Stomach (tissue), 9 donors: Measurements from ENCODE around the gene HUNK. TPM values are rescaled to one million over a fixed set of nuclear protein-coding genes. Genes with fewer than 3 reads are reported as not detected.

Experiments
- DNase-seq, 2 donors: peaks; one replicate each; pipeline versions ENCODE4 v3.0.0 to v3.0.0-alpha.2; 2013 to 2019
- H3K27ac ChIP-seq, 5 donors: fragments of 200-600 bp in 4 of 5; sonication (generic) in 4 of 5; one replicate each; pipeline ENCODE4 v1.5.1; 2013 to 2019; ENCODE audit warnings: mild to moderate bottlenecking in 1 of 5, moderate library complexity in 1 of 5
- H3K27me3 ChIP-seq, 3 donors: fragments of 200-600 bp; sonication (generic); one replicate each; pipeline ENCODE4 v1.5.1; 2017 to 2019; ENCODE audit warnings: mixed run types in 1 of 3
- H3K36me3 ChIP-seq, 4 donors: fragments of 200-600 bp; sonication (generic); 1 replicate in 3 of 4; 2 replicates in 1 of 4; pipeline ENCODE4 v1.5.1; 2016 to 2019
- H3K4me1 ChIP-seq, 4 donors: fragments of 200-600 bp; sonication (generic); one replicate each; pipeline ENCODE4 v1.5.1; 2016 to 2019
- H3K4me3 ChIP-seq, 4 donors: fragments of 200-600 bp; sonication (generic) in 3 of 4; one replicate each; pipeline ENCODE4 v1.5.1; 2016 to 2019; ENCODE audit warnings: mild to moderate bottlenecking in 1 of 4
- H3K9me3 ChIP-seq, 4 donors: fragments of 200-600 bp; sonication (generic); one replicate each; pipeline ENCODE4 v1.5.1; 2016 to 2019
- EP300 ChIP-seq: sonication (generic); formaldehyde crosslinking; IDR thresholded peaks from one replicate; pipeline ENCODE4 v1.6.1; 2017; ENCODE audit warnings: antibody characterized with exemption
- POLR2A ChIP-seq, 4 donors: fragments of 450-650 bp; IDR thresholded peaks; one replicate each; pipeline ENCODE4 v1.6.1; 2016; ENCODE audit warnings: antibody characterized with exemption in 4 of 4, control low read depth in 2 of 4, mild to moderate bottlenecking in 1 of 4, moderate library complexity in 1 of 4
- POLR2AphosphoS5 ChIP-seq, 3 donors: sonication (generic); formaldehyde crosslinking; IDR thresholded peaks; one replicate each; pipeline ENCODE4 v1.6.1; 2016; ENCODE audit warnings: antibody characterized with exemption in 3 of 3
- WGBS, 5 donors: extraction: QIAGEN DNeasy Blood & Tissue Kit in 3 of 5; methylation state at CpG; one replicate each; pipeline versions ENCODE4 v1.1.5 to v1.1.7; 2013 to 2018; 5-methylcytosine and 5-hydroxymethylcytosine counted together
- intact Hi-C: fragments of 100-400 bp; cut with DNase I; formaldehyde crosslinking; loops from one replicate; pipeline ENCODE4 v1.15.1; 2023; ENCODE audit warnings: low total_unique reads
- polyA plus RNA-seq, 3 donors: library from polyadenylated mRNA; stranded (reverse); fragments of 200-250 nt; gene quantifications; one replicate each; pipeline ENCODE4 v1.2.3, GENCODE V29; 2013
- total RNA-seq, 5 donors: library from RNA; depleted of rRNA; stranded (reverse); fragments of >200 nt; gene quantifications; one replicate each; pipeline versions ENCODE4 v1.1.0 to v1.2.3, GENCODE V29; 2014 to 2016
- TF ChIP-seq, protein P1 (sequence below), 7 experiments: fragments of 450-650 bp in 4 of 7; fragments of 200-600 bp in 3 of 7; sonication (generic) in 3 of 7; IDR thresholded peaks; one replicate each; pipeline ENCODE4 v1.5.1; 2016 to 2019; ENCODE audit warnings: antibody characterized with exemption in 7 of 7, control low read depth in 2 of 7, mild to moderate bottlenecking in 1 of 7
- donor health status: healthy with polysubstance abuse.
- donor health status: Bipolar disorder and iron deficiency.
- donor health status: healthy.

HUNK gene
- total and polyA plus RNA-seq, 8 donors, result 0.13 to 4.1 (median 1.3) TPM; not detected in 2

- no peak overlapping the region for H3K27ac ChIP-seq
These were observed 35.5 kb downstream of the HUNK start for GRCh38 chr21:31908106-31909031.

DNA sequence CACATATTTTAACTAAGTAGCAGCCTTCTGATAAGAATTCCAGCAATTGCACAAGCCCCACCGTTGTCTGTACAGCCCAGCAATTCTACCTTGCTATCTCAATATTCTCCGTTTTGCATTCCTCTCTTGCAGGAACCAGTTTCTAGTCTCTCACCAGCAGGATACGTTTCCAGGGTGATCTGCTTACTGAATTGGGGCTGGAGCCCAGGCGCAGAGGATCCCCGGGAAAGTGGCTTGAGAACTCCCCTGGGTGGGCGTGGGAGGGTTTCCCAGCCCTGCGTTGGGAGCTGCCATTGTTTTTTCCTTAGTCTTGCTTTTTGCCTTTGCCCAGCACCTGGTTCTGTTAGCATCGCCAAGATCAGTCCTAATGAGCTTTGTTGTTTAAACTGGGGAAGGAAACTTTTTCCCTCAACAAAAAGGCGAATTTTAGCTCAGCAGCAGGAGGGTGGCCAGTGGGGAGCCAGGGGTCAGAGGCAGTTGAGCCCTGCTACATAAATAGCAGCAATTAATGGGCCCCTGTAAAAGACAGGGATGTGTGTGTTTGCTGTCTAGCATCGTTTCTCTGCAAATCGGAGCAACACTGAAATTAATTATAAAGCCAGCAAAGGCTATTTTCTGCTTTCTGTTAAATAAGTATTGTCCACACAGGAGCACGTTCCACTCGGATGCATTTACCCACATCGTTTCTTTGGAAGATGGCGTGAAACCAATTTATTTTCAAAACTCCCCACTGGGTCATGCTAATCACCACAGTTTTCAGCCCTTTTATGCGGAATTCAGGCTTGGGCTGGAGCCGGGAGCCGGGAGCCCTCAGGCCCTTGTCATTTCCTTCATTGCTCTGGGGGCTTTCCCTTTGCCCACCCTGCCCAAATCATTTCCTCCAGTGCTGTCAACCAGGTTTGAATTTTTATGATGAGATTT lies 36.6 kb downstream of the HUNK start:
- TF ChIP-seq POLR2AphosphoS5 (IDR thresholded peaks at IDR 0.05) (no peak), EP300 (no peak), POLR2A (IDR thresholded peaks at IDR 0.05) (no peak)
- TF ChIP-seq, protein P1, sequence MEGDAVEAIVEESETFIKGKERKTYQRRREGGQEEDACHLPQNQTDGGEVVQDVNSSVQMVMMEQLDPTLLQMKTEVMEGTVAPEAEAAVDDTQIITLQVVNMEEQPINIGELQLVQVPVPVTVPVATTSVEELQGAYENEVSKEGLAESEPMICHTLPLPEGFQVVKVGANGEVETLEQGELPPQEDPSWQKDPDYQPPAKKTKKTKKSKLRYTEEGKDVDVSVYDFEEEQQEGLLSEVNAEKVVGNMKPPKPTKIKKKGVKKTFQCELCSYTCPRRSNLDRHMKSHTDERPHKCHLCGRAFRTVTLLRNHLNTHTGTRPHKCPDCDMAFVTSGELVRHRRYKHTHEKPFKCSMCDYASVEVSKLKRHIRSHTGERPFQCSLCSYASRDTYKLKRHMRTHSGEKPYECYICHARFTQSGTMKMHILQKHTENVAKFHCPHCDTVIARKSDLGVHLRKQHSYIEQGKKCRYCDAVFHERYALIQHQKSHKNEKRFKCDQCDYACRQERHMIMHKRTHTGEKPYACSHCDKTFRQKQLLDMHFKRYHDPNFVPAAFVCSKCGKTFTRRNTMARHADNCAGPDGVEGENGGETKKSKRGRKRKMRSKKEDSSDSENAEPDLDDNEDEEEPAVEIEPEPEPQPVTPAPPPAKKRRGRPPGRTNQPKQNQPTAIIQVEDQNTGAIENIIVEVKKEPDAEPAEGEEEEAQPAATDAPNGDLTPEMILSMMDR (IDR thresholded peaks at IDR 0.05), result no peak
- peaks cover 0 to 16% (median 8%) of the 10 kb centered on the region in 4 donors for H3K4me1 ChIP-seq
- peak overlapping the region in 1 of 5 donors; percentile 4 for H3K27ac ChIP-seq
- intact Hi-C loops, result no loop called here
- no peaks in the 10 kb centered on the region for H3K36me3 ChIP-seq
- no peak overlapping the region for H3K4me3 ChIP-seq
- peak in 1 of 2 donors; percentile 50 for DNase-seq
- H3K27me3 ChIP-seq, result peaks cover 0 to 16% (median 0%) of the 10 kb centered on the region in 3 donors
- 40 to 48% (median 41%) methylated on average over 18 of the region's 18 CpGs for WGBS, 5 donors
- no peaks in the 10 kb centered on the region for H3K9me3 ChIP-seq

More at GRCh38 chr21:31908106-31909031, 35.5 kb downstream of the HUNK start:
- DNase-seq, result peak in 1 of 2 donors; percentile 80
- no peaks in the 10 kb centered on the region for H3K9me3 ChIP-seq
- peaks cover 0 to 16% (median 0%) of the 10 kb centered on the region in 3 donors for H3K27me3 ChIP-seq
- peaks cover 0 to 16% (median 8%) of the 10 kb centered on the region in 4 donors for H3K4me1 ChIP-seq
- TF ChIP-seq, protein P1 (IDR thresholded peaks at IDR 0.05), result no peak
- TF ChIP-seq POLR2AphosphoS5 (IDR thresholded peaks at IDR 0.05), result no peak
- no peak for TF ChIP-seq POLR2A (IDR thresholded peaks at IDR 0.05)
- no peak for TF ChIP-seq EP300
- WGBS, 5 donors, result 29 to 46% (median 37%) methylated on average over 20 of the region's 20 CpGs
- no peaks in the 10 kb centered on the region for H3K36me3 ChIP-seq
- no peak overlapping the region for H3K4me3 ChIP-seq
- intact Hi-C loops, result no loop called here

- TF ChIP-seq, protein P1 (IDR thresholded peaks at IDR 0.05), result no peak
- TF ChIP-seq POLR2AphosphoS5 (IDR thresholded peaks at IDR 0.05), result no peak
- no peak for TF ChIP-seq EP300
- TF ChIP-seq POLR2A (IDR thresholded peaks at IDR 0.05), result no peak
- Histone ChIP-seq H3K27ac (no peak overlapping the region), H3K27me3 (peaks cover 0 to 16% (median 0%) of the 10 kb centered on the region in 3 donors), H3K4me3 (no peak overlapping the region), H3K36me3 (no peaks in the 10 kb centered on the region), H3K9me3 (no peaks in the 10 kb centered on the region), H3K4me1 (peaks cover 0 to 16% (median 8%) of the 10 kb centered on the region in 4 donors)
- WGBS, 5 donors, result 91 to 100% (median 95%) methylated on average over 2 of the region's 2 CpGs
- DNase-seq, result no peak
- intact Hi-C loops, result no loop called here
These were observed 37.3 kb downstream of the HUNK start for GRCh38 chr21:31910074-31910470.
